Neutrophil (primary cell): ENCODE measurements around the gene DDHD1.

Experiments
- H3K27ac ChIP-seq: fragments of 200-600 bp; sonication (generic); 2 replicates; pipeline ENCODE4 v1.5.1; 2016; ENCODE audit warnings: mild to moderate bottlenecking, moderate library complexity
- H3K27me3 ChIP-seq: fragments of 200-600 bp; sonication (generic); 2 replicates; pipeline ENCODE4 v1.6.0; 2016; ENCODE audit warnings: mild to moderate bottlenecking
- H3K36me3 ChIP-seq: fragments of 200-600 bp; sonication (generic); 2 replicates; pipeline ENCODE4 v1.5.1; 2017
- H3K4me1 ChIP-seq, 2 experiments: fragments of 200-600 bp in 1 of 2; sonication (generic) in 1 of 2; 1 replicate in 1 of 2; 2 replicates in 1 of 2; pipeline versions ENCODE4 v1.5.1 to v1.6.1; 2013 to 2016; ENCODE audit warnings: low read depth in 1 of 2, low read length in 1 of 2, mild to moderate bottlenecking in 1 of 2, moderate library complexity in 1 of 2; ENCODE audit not compliant: control insufficient read depth in 1 of 2, insufficient read depth in 1 of 2
- H3K4me3 ChIP-seq, 2 experiments: fragments of 200-600 bp in 1 of 2; sonication (generic) in 1 of 2; 1 replicate in 1 of 2; 2 replicates in 1 of 2; pipeline ENCODE4 v1.5.1; 2013 to 2016; ENCODE audit warnings: low read depth in 1 of 2, low read length in 1 of 2, mild to moderate bottlenecking in 1 of 2, moderate library complexity in 1 of 2
- H3K9me3 ChIP-seq: fragments of 200-600 bp; sonication (generic); 2 replicates; pipeline ENCODE4 v1.5.1; 2016
- TF ChIP-seq, protein P1 (sequence below): fragments of 200-600 bp; sonication (generic); IDR thresholded peaks from 2 replicates; pipeline ENCODE4 v1.5.1; 2016; ENCODE audit warnings: antibody characterized with exemption

DDHD1 gene

DNA sequence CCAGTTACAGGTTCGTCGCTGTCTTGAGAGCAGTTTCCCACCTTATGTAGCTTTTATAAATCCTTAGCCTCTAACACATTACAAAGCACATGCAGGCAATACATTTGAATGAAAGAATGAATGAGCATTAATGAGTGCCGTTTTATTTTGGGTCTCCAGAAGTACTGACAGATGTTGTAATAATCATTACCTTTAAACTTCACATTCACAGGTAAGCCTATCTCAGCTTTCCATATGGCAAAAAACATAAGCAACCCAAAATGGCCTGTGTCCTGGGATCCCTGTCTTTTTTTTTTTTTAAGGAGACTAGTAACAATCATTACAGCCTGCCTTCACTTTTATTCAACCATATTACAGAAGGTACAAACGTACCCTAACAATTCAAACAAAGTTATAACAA, 149.3 kb downstream of the DDHD1 start:
- no peaks in the 10 kb centered on the region for H3K4me1 ChIP-seq
- TF ChIP-seq, protein P1, sequence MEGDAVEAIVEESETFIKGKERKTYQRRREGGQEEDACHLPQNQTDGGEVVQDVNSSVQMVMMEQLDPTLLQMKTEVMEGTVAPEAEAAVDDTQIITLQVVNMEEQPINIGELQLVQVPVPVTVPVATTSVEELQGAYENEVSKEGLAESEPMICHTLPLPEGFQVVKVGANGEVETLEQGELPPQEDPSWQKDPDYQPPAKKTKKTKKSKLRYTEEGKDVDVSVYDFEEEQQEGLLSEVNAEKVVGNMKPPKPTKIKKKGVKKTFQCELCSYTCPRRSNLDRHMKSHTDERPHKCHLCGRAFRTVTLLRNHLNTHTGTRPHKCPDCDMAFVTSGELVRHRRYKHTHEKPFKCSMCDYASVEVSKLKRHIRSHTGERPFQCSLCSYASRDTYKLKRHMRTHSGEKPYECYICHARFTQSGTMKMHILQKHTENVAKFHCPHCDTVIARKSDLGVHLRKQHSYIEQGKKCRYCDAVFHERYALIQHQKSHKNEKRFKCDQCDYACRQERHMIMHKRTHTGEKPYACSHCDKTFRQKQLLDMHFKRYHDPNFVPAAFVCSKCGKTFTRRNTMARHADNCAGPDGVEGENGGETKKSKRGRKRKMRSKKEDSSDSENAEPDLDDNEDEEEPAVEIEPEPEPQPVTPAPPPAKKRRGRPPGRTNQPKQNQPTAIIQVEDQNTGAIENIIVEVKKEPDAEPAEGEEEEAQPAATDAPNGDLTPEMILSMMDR, result no peak
- H3K27ac ChIP-seq, result no peak overlapping the region
- no peaks in the 10 kb centered on the region for H3K27me3 ChIP-seq
- no peaks in the 10 kb centered on the region for H3K36me3 ChIP-seq
- H3K9me3 ChIP-seq, result no peaks in the 10 kb centered on the region
- H3K4me3 ChIP-seq, result no peak overlapping the region

DNA sequence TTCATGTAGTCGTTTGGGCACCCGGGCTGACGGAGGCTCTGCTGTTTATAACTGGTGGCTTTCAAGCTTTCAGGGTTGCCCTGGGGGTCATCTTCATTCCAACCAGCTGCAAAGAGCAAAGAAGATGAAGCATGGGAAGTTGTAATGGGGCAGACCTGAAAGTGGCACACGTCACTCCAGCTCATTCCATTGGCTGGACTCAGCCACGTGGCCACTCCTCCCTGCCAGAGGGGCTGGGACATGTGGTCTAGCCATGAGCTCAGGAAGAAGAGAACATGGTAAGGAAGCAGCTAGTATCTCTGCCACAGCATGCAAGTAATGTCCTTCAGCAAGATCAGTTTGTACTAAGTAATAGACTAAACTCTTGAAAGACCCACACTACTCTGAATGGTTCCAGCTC, 150.5 kb downstream of the DDHD1 start:
- TF ChIP-seq, protein P1, result no peak
- Histone ChIP-seq H3K27me3 (no peaks in the 10 kb centered on the region), H3K9me3 (no peaks in the 10 kb centered on the region), H3K27ac (no peak overlapping the region), H3K4me1 (no peaks in the 10 kb centered on the region), H3K36me3 (no peaks in the 10 kb centered on the region), H3K4me3 (no peak overlapping the region)

DNA sequence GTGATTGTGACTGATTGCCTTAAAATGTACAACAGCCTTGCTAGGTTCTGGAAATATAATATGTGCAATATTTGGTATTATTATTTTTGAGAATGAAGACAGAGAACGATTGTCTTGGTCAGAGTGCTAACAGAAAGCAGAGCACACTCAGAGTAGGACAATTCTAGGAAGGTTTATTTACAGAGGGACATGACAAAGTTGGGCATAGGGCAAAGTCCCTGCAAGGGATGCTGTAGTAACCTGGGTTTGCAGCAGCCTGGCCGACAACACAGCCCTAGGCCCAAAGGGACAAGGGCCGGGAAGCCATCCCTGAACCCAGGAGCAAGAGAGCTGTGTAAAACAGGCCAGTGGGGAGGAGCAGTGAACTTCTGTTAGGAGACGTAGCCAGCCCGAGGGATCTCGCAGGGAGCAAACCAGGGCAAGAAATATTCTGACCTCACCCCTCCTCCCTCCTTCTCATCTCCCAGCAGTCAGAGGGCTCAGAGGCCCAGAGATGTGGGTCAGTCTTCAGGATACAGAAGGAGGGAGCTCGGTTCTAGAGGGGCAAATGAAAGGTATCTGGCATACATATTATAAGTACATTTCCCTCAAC, 151.2 kb downstream of the DDHD1 start:
- TF ChIP-seq, protein P1, result no peak
- Histone ChIP-seq H3K27ac (no peak overlapping the region), H3K9me3 (no peaks in the 10 kb centered on the region), H3K27me3 (no peaks in the 10 kb centered on the region), H3K4me1 (no peaks in the 10 kb centered on the region), H3K36me3 (no peaks in the 10 kb centered on the region), H3K4me3 (no peak overlapping the region)

DNA sequence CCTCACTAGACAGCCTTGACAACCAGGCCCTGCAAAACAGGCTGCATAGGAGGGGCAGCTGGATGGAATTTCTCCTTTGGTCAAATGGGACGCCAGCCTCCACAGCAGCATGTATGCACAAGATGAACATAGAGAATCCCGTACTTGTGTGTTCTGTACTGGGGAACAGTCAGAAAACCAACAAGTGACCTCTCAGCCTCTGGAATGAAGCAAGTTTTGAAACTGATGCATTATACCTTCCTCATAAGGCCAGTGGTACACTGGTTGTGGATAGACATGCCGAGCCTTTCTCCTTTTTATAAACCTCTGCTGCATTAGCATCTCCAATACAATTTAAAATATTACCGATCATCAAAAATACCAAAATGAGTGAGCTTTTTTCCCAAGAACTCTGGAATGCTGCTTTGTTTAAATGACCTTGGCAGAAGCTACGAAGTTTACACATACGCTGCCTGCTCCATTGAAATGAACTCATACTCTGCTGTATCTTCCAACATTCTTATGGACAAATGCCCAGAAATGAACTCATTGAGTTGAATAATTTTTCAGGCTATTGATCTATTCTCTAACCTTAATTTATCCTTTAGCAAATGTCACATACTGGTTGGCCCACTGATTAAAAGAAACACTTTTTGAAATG, 154.6 kb downstream of the DDHD1 start:
- Histone ChIP-seq H3K4me1 (no peaks in the 10 kb centered on the region), H3K4me3 (no peak overlapping the region), H3K27me3 (no peaks in the 10 kb centered on the region), H3K36me3 (no peaks in the 10 kb centered on the region), H3K27ac (no peak overlapping the region), H3K9me3 (no peaks in the 10 kb centered on the region)
- TF ChIP-seq, protein P1, result no peak

DNA sequence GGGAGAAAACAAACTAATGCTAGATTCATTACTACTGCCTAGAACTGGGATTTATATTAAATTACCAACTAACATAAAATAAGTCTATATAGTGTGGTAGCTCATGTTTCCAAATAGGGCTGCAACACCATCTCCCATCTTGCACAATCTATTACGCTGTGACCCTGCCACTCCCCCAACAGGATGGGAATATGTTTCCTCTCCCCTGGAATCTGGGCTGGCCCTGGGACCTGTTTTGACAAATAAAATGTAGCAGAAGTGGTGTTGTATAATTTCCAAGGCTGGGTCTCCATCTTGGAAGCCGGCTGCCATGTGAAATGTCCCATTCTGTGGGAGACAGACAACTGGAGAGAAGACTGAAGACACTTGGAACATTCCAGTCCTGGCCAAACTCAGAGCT, 156.6 kb downstream of the DDHD1 start:
- no peak overlapping the region for H3K27ac ChIP-seq
- no peak overlapping the region for H3K4me3 ChIP-seq
- H3K36me3 ChIP-seq, result no peaks in the 10 kb centered on the region
- H3K9me3 ChIP-seq, result no peaks in the 10 kb centered on the region
- H3K4me1 ChIP-seq, result no peaks in the 10 kb centered on the region
- TF ChIP-seq, protein P1, result no peak
- H3K27me3 ChIP-seq, result no peaks in the 10 kb centered on the region
